ENCODE results near the gene CDKN2AIP.

The CDKN2AIP gene, protein sequence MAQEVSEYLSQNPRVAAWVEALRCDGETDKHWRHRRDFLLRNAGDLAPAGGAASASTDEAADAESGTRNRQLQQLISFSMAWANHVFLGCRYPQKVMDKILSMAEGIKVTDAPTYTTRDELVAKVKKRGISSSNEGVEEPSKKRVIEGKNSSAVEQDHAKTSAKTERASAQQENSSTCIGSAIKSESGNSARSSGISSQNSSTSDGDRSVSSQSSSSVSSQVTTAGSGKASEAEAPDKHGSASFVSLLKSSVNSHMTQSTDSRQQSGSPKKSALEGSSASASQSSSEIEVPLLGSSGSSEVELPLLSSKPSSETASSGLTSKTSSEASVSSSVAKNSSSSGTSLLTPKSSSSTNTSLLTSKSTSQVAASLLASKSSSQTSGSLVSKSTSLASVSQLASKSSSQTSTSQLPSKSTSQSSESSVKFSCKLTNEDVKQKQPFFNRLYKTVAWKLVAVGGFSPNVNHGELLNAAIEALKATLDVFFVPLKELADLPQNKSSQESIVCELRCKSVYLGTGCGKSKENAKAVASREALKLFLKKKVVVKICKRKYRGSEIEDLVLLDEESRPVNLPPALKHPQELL

DNA sequence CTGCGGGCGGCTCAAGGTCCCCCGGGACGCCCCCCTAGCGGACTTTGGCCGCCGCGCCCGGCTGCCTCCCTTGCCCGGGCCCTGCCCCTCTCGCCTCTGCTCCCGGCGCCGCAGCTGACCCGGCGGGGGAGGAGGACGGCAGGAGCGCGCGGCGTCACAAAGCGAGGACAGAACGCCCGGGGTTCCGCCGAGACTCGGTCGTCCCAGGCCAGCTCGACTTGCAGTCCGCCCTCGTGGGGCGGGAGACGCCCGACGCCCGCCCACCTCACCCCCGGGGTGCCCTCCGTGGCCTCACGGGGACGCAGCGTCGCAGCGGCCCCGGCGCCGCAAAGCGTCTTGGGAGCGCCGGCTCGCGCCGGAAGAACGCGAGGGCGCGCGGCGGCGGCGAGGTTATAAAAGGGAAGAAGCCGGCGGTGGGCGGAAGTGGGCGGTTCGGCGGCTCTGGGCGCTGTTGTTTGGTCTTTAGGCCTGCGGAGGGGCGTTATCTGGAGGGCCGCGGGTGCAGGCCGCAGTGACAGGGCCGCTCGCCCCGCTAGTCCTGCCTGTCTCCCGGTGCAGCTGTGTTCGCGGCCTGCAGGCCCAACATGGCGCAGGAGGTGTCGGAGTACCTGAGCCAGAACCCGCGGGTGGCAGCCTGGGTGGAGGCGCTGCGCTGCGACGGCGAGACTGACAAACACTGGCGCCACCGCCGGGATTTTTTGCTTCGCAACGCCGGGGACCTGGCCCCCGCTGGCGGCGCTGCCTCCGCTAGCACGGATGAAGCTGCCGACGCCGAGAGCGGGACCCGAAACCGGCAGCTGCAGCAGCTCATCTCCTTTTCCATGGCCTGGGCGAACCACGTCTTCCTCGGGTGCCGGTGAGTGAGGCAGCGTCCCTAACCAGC lies at the start of gene CDKN2AIP:
Gene CDKN2AIP (plus strand): TSS at position 423 of the 883 bp plus-strand sequence. CDS start 162 bp downstream, at position 585.
- DNase-seq, result peak; percentile 83
- H3K27ac ChIP-seq, result peak within 1 kb of the TSS; percentile 95
- in situ Hi-C loops (cut with HindIII; ENCODE audit: low pct_ligation_motif_present, low sequenced_read_pairs), result no loop called here
- H3K27me3 ChIP-seq (replicated peaks), result no peaks in the 10 kb centered on the region
- peak within 1 kb of the TSS; percentile 94 for H3K4me3 ChIP-seq (ENCODE audit: low read depth, low read length)
- H3K36me3 ChIP-seq (replicated peaks), result peaks cover 13% of the 10 kb centered on the region
- TF ChIP-seq, protein P1, sequence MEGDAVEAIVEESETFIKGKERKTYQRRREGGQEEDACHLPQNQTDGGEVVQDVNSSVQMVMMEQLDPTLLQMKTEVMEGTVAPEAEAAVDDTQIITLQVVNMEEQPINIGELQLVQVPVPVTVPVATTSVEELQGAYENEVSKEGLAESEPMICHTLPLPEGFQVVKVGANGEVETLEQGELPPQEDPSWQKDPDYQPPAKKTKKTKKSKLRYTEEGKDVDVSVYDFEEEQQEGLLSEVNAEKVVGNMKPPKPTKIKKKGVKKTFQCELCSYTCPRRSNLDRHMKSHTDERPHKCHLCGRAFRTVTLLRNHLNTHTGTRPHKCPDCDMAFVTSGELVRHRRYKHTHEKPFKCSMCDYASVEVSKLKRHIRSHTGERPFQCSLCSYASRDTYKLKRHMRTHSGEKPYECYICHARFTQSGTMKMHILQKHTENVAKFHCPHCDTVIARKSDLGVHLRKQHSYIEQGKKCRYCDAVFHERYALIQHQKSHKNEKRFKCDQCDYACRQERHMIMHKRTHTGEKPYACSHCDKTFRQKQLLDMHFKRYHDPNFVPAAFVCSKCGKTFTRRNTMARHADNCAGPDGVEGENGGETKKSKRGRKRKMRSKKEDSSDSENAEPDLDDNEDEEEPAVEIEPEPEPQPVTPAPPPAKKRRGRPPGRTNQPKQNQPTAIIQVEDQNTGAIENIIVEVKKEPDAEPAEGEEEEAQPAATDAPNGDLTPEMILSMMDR (IDR thresholded peaks at IDR 0.05; ENCODE audit: low read depth, low read length, missing control alignments), result peak; percentile 7

DNA sequence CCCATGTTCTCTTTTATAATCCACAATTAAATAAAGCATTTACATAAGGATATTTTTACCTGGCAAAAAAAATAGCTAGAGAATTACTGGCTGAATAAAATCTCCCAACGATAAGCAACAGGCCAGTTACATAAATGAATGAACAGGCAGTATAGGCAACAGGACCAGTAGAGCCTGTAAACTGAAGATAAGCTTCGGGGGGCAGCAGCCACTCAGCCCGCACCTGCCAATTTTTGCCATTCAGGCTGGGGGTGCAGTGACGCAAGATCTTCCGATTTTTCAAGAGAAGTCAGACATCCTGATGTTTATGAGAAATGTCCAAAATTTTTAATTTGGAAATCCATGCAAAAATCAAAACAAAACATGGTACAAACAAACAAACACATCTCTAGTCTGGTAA lies 49.0 kb upstream of the CDKN2AIP start:
- Histone ChIP-seq H3K4me3 (ENCODE audit: low read depth, low read length) (no peak overlapping the region), H3K27ac (no peak overlapping the region), H3K27me3 (replicated peaks) (no peaks in the 10 kb centered on the region), H3K36me3 (replicated peaks) (no peaks in the 10 kb centered on the region)
- TF ChIP-seq, protein P1 (IDR thresholded peaks at IDR 0.05; ENCODE audit: low read depth, low read length, missing control alignments), result no peak
- in situ Hi-C loops (cut with HindIII; ENCODE audit: low pct_ligation_motif_present, low sequenced_read_pairs), result no loop called here
- no peak for DNase-seq

DNA sequence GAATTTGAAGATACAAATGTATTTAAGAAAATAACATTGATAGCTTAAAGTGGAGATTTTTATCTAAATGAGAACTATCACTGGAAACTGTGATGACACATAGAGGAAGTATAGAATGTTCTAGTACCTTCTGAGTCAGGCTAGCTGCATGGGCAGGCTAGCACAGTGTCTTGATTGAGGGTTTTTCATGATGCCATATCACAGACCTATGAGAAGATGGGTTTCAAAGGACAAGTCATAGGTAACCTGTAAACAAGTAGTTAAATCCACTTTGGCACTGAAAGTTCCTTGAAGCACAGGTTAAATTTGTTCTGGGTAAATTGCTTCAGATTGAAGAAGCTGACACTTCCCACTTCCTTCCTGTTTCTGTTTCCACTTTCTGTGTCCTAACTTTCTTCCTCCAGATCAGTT lies 48.2 kb upstream of the CDKN2AIP start:
- in situ Hi-C loops (cut with HindIII; ENCODE audit: low pct_ligation_motif_present, low sequenced_read_pairs), result no loop called here
- Histone ChIP-seq H3K4me3 (ENCODE audit: low read depth, low read length) (no peak overlapping the region), H3K27me3 (replicated peaks) (no peaks in the 10 kb centered on the region), H3K27ac (no peak overlapping the region), H3K36me3 (replicated peaks) (no peaks in the 10 kb centered on the region)
- DNase-seq, result no peak
- TF ChIP-seq, protein P1 (IDR thresholded peaks at IDR 0.05; ENCODE audit: low read depth, low read length, missing control alignments), result no peak

DNA sequence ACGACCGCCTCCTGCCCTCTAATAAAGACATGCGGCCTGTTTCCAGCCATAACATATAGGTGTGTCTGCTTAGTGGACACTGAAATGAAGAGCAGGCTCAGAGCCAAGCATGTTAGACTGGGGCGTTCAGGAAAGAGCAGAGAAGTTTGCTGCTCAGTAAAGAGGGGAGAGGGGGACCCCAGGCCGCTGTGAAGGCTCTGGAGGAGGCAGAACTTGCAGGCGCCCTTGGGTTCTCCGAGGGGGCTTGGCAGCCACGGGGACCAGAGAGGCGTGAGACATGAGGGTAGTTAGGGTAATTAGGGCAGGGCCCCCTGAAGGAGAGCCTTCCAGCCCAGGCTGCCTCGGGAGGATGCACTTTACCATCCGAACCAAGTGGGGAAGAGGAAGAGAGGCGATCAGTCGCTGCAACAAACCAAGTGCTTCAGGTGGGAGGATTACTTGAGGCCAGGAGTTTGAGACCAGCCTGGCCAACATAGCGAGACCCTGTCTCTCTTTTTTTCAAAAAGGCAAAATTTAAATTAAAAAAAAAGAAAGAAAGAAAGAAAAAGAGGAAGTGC lies 46.6 kb upstream of the CDKN2AIP start:
- no peaks in the 10 kb centered on the region for H3K36me3 ChIP-seq (replicated peaks)
- peak overlapping the region; percentile 59 for H3K4me3 ChIP-seq (ENCODE audit: low read depth, low read length)
- DNase-seq, result no peak
- H3K27ac ChIP-seq, result no peak overlapping the region
- in situ Hi-C loops (cut with HindIII; ENCODE audit: low pct_ligation_motif_present, low sequenced_read_pairs), result no loop called here
- TF ChIP-seq, protein P1 (IDR thresholded peaks at IDR 0.05; ENCODE audit: low read depth, low read length, missing control alignments), result no peak
- no peaks in the 10 kb centered on the region for H3K27me3 ChIP-seq (replicated peaks)

DNA sequence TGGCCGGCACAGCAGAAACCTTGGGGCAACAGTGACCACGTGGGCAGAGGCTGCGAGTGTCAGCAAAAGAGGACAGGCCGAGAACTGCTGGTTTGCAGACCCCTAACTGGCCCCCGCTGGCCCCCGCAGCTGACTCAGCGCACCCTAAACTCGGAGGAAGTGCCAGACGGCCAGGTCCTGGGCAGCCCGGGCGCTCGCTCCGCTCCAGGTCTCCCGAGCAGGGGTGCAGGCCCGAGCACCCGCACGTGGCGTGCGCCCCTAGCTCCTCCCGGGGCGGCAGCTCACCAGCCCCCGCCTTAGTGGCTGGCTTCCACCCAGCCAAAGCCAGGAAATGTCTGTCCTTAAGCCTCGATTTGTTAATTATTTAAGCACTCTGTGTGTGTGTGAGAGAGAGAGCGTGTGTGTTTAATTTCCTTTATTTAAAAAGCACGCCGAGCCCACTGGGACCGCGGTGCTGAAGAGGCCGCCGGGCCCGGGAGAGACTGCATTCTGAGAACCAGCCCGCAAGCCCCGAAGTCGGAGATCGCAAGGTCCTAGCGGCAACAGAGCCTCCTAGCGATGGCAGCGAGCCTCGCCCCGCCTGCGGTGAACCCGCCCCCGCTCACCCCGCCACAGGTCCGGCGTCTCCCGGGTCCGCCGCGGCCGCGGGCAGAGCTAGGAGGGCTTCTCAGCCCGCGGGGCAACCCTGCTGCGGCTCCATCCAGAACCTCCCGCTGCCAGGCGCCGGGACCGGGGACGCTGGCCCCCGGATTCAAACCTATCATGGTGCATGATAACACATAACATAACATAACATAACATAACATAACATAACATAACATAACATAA lies 45.9 kb upstream of the CDKN2AIP start:
- Histone ChIP-seq H3K36me3 (replicated peaks) (no peaks in the 10 kb centered on the region), H3K4me3 (ENCODE audit: low read depth, low read length) (peak overlapping the region; percentile 59), H3K27me3 (replicated peaks) (no peaks in the 10 kb centered on the region), H3K27ac (no peak overlapping the region)
- DNase-seq, result peak; percentile 62
- TF ChIP-seq, protein P1 (IDR thresholded peaks at IDR 0.05; ENCODE audit: low read depth, low read length, missing control alignments), result peak; percentile 71
- in situ Hi-C loops (cut with HindIII; ENCODE audit: low pct_ligation_motif_present, low sequenced_read_pairs), result no loop called here

Data from brain microvascular endothelial cell (primary cell).